Stimulated activated naive CD4-positive, alpha-beta T cell (primary cell): ENCODE measurements around the gene GCDH.
"Not testable (repeated sequence)": the region's sequence is repeated elsewhere in the genome, so short reads cannot be mapped to it uniquely, and the experiment has no call there.

Experiments used
- DNase-seq, 6 experiments: peaks; one replicate each; lab custom pipeline; 2025; lab: John Stamatoyannopoulos, UW

The GCDH gene

GRCh38 chr19:12907166-12907565, 16.2 kb downstream of the GCDH start:
- no peak for DNase-seq

- DNase-seq, result no peak
These were observed 21.6 kb downstream of the GCDH start for GRCh38 chr19:12912571-12912970.

- no peak for DNase-seq
These were observed 22.1 kb downstream of the GCDH start for GRCh38 chr19:12913011-12913561.

GRCh38 chr19:12913851-12914690, 23.1 kb downstream of the GCDH start:
- peak; percentile 23 to 71 (median 57) for DNase-seq

DNA sequence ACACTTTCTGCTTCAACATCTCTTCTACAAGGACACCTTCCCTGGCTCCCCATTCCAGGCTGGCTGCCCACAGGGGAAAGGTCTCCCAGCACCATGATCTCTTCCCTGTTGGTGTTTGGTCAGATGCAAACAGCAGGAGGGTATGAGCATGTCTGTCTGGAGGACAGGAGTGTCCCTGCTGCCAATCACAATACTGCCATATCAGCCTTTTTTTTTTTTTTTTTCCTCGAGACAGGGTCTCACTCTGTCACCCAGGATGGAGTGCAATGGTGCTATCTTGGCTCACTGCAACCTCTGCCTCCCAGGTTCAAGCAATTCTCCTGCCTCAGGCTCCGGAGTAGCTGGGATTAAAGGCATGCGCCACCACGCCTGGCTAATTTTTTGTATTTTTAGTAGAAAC, 24.9 kb downstream of the GCDH start:
- DNase-seq, result not testable (repeated sequence)

- DNase-seq, result no peak
These were observed 27.3 kb downstream of the GCDH start for GRCh38 chr19:12918253-12918652.

DNA sequence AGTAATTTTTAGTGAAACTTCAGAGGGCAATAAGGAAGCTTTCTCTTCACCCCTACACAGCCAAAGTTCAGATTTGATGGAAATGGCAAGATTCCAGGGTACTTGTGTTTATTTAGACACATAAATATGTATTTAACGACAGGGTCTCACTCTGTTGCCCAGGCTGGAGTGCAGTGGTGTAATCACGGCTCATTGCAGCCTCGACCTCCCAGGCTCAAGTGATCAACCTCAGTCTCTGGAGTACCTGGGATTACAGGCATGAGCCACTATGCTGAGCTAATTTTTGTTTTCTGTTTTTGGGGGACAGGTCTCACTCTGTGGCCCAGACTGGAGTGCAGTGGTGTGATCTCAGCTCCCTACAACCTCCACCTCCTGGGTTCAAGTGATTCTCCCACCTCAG, 30.1 kb downstream of the GCDH start:
- no peak for DNase-seq

- no peak for DNase-seq
These were observed 32.0 kb downstream of the GCDH start for GRCh38 chr19:12922959-12923358.

- DNase-seq, result no peak
These were observed 33.8 kb downstream of the GCDH start for GRCh38 chr19:12924621-12925310.

DNA sequence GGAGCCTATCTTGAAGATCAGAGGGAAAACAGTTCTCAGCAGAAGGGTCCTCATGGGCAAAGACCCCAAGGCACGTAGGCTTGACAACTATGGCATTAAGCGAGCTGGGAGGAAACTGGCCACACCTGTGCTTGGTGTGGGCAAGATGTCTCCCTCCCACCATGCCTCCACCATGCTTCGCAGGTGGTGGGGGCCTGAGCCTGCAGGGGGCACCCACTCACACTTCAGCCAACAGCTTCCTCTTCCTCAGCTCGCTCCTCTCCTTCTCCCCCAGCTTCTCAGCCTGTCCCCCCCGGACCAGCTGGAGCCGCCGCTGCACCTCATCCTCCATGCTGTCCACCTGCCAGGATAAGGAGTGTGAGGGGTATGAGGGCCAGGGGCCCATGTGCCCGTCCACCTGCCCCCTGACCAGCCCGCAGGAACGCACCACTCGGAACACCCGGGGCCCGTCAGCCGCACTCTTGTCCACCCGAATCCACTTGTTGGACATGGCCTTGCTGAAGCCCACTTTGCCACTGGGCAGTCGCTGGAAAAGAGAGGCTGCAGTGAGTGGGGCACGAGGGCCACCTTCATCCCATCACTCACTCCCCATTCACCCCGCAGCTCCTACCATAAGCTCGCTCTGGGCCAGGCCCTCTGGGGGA, 39.2 kb downstream of the GCDH start:
- DNase-seq, result no peak

- no peak for DNase-seq
These were observed 41.7 kb downstream of the GCDH start for GRCh38 chr19:12932392-12933286.

DNA sequence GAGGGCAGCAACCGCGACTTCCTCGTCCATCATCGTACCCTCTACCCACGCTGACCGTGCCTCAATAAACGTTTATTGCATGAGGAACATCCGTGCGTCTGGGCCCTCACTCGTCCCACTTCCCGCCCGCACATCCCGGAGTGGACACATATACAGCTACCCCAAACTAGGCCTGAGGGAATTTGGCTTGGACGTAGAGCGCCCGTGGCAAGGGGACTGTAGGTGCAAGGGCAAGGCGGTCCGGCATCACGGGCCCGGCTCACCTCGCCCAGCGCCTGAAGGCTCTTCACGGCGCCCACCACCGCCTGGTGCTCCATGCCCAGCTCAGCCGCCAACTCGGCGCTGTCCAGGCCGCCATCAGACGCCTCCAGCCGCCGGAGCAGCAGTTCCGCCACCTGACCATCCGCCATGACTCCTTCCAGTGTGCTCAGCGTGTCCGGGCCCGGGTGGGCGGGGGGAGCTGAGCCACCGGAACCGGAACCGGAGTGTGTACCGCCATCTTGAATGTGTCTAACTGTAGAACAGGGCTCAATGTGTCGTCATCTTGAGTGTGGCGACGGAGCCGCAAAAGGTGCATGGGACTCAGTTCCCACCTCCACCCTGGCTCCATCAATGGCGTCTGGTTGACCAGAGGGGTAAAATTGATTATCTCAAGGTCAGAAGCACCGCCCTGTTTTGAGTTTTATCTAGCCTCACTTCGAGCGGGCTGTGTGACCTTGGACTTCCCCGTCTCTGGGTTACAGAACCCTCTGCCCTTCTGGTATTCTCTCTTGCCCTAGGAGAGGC, 42.5 kb downstream of the GCDH start, which contains the start of gene FARSA:
FARSA (minus strand) TSS at position 425 of the 786 bp plus-strand sequence; CDS start at position 410, 15 bp downstream.
- DNase-seq, result peak; percentile 73 to 85 (median 81)

DNA sequence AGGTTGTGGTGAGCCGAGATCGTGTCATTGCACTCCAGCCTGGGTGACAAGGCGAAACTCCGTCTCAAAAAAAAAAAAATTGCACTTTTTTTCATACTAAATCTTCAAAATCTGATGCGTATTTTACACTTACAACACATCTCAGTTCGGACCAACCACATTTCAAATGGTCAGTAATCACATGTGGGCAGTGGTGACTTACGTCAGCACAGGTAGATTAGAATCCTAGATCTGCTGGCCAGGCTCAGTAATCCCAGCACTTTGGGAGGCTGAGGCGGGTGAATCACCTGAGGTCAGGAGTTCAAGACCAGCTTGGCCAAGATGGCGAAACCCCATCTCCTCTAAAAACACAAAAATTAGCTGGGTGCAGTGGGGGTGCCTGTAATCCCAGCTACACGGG, 44.1 kb downstream of the GCDH start:
- no peak for DNase-seq

- peak in 1 of 6 experiments; percentile 15 for DNase-seq
These were observed 45.6 kb downstream of the GCDH start for GRCh38 chr19:12936582-12936981.

- DNase-seq, result peak in 1 of 6 experiments; percentile 31
These were observed 46.4 kb downstream of the GCDH start for GRCh38 chr19:12937093-12937926.

- peak; percentile 97 to 99 (median 99) for DNase-seq
These were observed 47.2 kb downstream of the GCDH start, which contains the start of gene CALR for GRCh38 chr19:12937927-12938778. CALR (plus strand) TSS chr19:12938609; CDS start chr19:12938680, 71 bp downstream.

DNA sequence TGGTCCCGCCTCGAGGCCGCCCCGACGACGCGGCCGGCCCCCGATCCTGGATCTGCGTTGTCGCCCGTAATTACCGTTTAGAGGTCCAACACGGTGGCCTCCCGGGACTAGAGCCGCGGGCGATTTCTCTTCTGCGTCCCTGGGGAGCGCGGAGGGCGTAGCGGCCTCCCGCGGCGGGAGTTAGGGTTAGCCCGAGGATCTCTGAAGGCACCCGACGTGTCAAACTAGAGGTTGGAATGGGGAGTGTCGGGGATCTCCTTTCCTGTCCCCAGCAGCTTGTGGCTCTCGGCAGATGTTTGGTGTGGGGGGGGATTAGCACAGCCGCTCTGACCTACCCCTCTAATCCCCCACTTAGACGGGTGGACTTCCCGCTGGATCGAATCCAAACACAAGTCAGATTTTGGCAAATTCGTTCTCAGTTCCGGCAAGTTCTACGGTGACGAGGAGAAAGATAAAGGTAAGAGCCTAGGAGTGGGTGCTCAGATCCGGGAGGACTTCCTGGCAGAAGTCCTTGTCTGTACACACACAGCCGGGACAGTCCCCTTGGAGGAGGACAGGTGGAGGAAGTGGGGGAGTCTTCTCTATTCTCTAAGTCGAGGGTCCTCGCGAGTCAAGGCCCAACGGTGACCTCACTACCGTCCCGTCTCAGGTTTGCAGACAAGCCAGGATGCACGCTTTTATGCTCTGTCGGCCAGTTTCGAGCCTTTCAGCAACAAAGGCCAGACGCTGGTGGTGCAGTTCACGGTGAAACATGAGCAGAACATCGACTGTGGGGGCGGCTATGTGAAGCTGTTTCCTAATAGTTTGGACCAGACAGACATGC, 48.0 kb downstream of the GCDH start:
- peak; percentile 15 to 79 (median 44) for DNase-seq
